Motor neuron (in vitro differentiated cells): Measurements from ENCODE around the gene RAPGEF1. TPM values are rescaled to one million over a fixed set of nuclear protein-coding genes. Genes with fewer than 3 reads are reported as not detected.

ENCODE experiments used
- ATAC-seq, 8 experiments: fragments of 200-7000 bp; cut with Tn5 transposase; replicated peaks in 6 of 8; 2 replicates each; pipeline ENCODE4 v1.8.0; 2021; ENCODE audit warnings: mild to moderate bottlenecking in 8 of 8, moderate library complexity in 8 of 8
- H3K27ac ChIP-seq, 2 donors: fragments of 250-450 bp; sonication (Bioruptor Pico); 2 replicates each; pipeline ENCODE4 v1.9.0; 2021; ENCODE audit warnings: antibody characterized with exemption in 2 of 2, mild to moderate bottlenecking in 2 of 2, moderate library complexity in 1 of 2
- H3K4me1 ChIP-seq, 2 donors: fragments of 250-450 bp; sonication (Bioruptor Pico); replicated peaks in 1 of 2; 2 replicates each; pipeline ENCODE4 v1.6.1; 2021; ENCODE audit warnings: antibody characterized with exemption in 2 of 2, mild to moderate bottlenecking in 2 of 2, moderate library complexity in 1 of 2
- H3K4me3 ChIP-seq, 5 donors: fragments of 250-450 bp; sonication (Bioruptor Pico); 2 replicates each; pipeline ENCODE4 v1.9.0; 2021; ENCODE audit warnings: antibody characterized with exemption in 5 of 5, mild to moderate bottlenecking in 5 of 5, moderate library complexity in 4 of 5
- WGBS, 10 experiments: fragments of 450-650 bp; shearing (Covaris generic); methylation state at CpG; one replicate each; pipeline ENCODE4 v1.0.0; 2022; 5-methylcytosine and 5-hydroxymethylcytosine counted together
- in situ Hi-C, 9 experiments: fragments of 400-800 bp; cut with MboI; loops; one replicate each; pipeline ENCODE4 v1.15.0; 2021; ENCODE audit warnings: low sequenced_read_pairs in 9 of 9, low pct_unique_long_range_greater_than_20kb in 2 of 9; ENCODE audit not compliant: unreplicated experiment in 9 of 9
- total RNA-seq, 8 experiments: library from RNA; unstranded; fragments of 300-600 nt; gene quantifications; 2 replicates each; pipeline versions ENCODE4 v1.2.3 to v1.2.4, GENCODE V29; 2022

The RAPGEF1 gene
- total RNA-seq, 8 experiments from 2014 or later: 15.4 to 42.0 (median 24.9) TPM

DNA sequence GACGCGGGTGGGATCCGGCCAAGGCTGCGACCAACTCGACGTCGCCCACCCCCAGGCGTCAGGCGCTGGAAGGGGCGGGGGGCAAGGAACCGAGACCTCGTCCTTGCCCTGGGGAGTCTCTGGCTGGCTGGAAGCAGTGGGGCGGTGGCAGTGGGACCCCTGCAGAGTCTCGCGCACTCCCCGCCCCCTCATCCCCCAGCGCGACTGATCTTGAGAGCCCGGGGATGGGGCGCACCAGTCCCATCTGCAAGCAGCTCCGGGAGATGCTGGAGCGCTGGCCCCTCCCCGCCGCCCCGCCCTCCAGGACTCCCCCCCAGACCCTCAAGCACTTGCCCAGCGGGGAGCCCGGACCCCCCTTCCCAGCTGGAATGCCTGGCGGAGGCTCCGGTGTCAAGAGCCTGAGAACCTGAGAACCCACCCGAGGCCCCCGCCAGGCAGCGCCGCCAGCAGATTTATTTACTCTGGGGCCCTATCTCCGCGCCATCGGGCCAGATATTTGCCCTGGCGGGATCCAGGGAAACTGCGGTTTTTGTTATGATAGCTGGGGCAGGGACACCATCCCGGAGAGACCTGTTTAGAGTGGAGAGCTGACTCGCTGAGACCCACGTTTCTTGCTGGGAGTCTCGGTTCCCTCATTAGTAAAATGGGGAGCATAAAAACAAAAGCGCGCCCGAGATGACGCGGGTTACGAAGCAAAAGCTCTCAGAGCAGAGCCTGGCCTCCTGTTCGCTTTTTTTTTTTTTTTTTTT is 193.4 kb downstream of the RAPGEF1 start:
- WGBS, 10 experiments: 0 to 31% (median 7%) methylated on average over 1 to 12 of the region's 49 CpGs; no CpG with 5 or more reads in 2 of the 10 experiments
- Histone ChIP-seq H3K27ac (no peak overlapping the region), H3K4me1 (peaks cover 0 to 2% of the 10 kb centered on the region in 2 donors), H3K4me3 (peak overlapping the region in 4 of 5 donors; percentile 3 to 20 (median 12))
- in situ Hi-C loops: no loop called here
- peak; percentile 40 to 79 (median 70) for ATAC-seq

DNA sequence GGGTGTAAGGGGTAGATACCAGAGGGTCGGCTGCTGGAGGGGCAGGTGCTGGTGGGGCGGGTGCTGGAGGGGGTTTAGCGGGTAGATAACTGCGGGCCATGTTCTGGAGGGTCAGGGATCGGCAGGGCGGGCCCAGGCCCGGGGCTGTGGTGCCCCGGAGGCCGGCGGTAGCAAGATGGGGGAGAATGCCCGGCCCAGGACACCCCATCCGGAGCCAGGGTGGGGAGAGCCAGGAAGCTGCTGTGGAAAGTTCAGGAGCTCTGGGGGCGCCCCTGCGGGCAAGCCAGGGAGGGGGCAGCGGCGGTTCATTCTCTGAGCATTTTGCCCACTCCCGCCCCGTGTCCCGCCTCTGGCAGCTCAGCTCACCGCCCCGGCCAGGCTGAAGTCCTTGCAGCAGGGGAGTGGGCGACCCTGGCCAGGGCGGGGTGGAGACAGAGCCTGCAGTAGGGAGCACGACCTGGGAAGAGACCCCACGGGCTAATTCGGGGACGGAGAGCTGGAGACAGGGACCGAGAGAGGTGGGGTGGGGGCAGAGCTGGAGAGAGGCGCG is 194.0 kb downstream of the RAPGEF1 start:
- no CpG with 5 or more reads among the region's 30 CpGs for whole genome bisulfite sequencing, 10 experiments
- H3K27ac ChIP-seq: no peak overlapping the region
- in situ Hi-C loops: no loop called here
- peak in 6 of 8 experiments; percentile 19 to 53 (median 42) for ATAC-seq
- peak overlapping the region in 3 of 5 donors; percentile 3 to 20 (median 3) for H3K4me3 ChIP-seq
- peaks cover 0 to 2% of the 10 kb centered on the region in 2 donors for H3K4me1 ChIP-seq

DNA sequence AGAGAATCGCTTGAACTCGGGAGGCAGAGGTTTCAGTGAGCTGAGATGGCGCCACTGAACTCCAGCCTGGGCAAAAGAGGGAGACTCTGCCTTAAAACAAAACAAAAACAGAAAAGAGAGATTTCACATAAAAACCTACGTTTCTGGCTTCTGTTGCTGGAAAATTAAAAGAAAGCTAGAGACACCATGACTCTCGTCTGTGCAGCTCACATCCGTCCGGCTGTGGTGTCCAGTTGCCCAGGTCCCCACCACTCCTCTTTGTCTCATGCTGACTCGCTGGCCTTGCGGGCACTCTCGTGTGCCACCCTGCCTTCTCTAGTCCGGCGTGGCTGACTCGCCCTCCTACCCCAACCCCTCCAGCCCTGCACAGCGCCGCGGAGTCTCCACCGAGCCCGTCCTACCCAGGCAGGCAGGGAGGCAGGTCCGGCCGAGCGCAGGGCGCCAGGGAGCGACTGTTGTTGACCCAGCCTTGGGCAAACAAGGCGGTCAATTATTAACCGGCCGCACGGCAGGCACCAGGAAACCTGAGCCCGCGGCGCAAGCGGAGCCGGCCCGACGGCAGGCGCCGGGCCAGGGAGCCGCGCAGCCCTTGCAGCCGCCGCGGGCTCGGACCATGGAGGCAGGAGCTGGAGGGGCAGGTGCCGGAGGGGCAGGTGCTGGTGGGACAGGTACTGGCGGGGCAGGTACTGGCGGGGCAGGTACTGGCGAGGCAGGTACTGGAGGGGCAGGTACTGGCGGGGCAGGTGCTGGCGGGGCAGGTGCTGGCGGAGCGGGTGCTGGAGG is 194.7 kb downstream of the RAPGEF1 start, which contains the start of gene PRRT1B:
Gene PRRT1B (plus strand): TSS at position 521 of the 783 bp plus-strand sequence. CDS start 93 bp downstream, at position 614.
- 52 to 100% (median 86%) methylated on average over 2 to 12 of the region's 50 CpGs; no CpG with 5 or more reads in 2 of the 10 experiments for WGBS, 10 experiments
- Histone ChIP-seq H3K27ac (no peak within 1 kb of the TSS), H3K4me3 (peak within 1 kb of the TSS in 3 of 5 donors; percentile 3 to 20 (median 3)), H3K4me1 (peaks cover 0 to 2% of the 10 kb centered on the region in 2 donors)
- in situ Hi-C loops: no loop called here
- ATAC-seq: peak in 6 of 8 experiments; percentile 6 to 76 (median 19)

DNA sequence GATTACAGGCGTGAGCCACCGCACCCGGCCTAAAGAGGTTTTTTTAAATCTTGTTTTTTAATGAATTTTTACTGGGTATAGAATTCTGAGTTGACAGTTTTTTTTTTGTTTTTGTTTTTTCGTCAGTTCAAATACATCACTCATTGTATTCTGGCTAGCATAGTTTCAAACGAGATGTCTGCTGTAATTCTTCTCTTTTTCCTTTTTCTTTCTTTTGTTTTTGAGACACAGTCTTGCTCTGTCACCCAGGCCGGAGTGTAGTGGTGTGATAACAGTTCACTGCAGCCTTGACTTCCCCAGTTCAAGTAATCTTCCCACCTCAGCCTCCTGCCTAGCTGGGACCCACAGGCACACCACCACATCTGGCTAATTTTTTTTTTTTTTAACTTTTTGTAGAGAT is 196.7 kb downstream of the RAPGEF1 start:
- 33 to 100% (median 88%) methylated on average over 2 to 6 of the region's 6 CpGs; no CpG with 5 or more reads in 2 of the 10 experiments for WGBS, 10 experiments
- no peak for ATAC-seq
- no peak overlapping the region for H3K27ac ChIP-seq
- no peak overlapping the region for H3K4me3 ChIP-seq
- in situ Hi-C loops: no loop called here
- peaks cover 0 to 2% of the 10 kb centered on the region in 2 donors for H3K4me1 ChIP-seq

DNA sequence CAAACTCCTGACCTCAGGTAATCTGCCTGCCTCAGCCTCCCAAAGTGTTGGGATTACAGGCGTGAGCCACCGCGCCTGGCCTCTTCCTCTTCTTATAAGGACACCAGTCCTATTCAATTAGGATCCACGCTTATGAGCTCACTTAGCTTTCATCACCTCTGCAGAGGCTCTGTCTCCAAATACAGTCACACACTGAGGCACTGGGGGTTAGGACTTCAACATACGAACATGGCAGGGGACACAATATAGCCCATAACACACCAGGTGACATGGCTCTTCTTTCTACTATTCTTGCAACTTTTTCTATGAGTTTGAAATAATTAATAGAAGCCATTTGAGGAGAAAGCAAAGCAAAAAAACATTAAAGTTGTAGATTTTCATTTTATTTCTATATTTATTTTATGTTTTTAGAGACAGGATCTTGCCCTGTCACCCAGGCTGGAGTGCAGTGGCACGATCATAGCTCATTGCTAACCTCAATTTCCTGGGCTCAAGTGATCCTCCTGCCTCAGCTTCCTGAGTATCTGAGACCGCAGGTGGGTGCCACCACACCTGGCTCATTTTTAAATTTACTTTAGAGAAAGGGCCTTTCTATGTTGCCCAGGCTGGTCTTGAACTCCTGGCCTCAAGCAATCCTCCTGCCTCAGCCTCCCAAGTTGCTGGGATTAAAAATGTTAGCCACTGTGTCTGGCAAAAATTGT is 200.5 kb downstream of the RAPGEF1 start:
- in situ Hi-C loops: no loop called here

DNA sequence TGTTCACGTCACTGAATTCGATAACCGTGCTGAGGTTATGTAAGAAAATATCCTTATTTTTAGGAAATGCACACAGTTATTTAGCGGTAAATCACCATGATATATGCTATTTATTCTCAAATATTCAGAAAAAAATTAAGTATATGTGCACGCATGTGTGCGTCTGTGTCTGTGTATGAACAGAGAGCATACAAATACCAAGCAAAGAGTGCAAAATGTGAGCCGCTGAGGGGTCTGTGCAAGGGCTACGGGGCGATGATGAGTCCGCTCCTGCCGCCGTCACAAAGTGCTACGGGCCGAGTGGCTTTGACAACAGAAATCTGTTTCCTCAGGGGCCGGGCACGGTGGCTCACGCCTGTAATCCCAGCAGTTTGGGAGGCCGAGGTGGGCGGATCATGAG is 201.9 kb downstream of the RAPGEF1 start:
- in situ Hi-C loops: no loop called here
- 56 to 100% (median 90%) methylated on average over 2 to 16 of the region's 19 CpGs; no CpG with 5 or more reads in 2 of the 10 experiments for WGBS, 10 experiments
- ATAC-seq: no peak
- H3K4me3 ChIP-seq: no peak overlapping the region
- no peak overlapping the region for H3K27ac ChIP-seq
- no peaks in the 10 kb centered on the region for H3K4me1 ChIP-seq

More for the DNA sequence above, 200.5 kb downstream of the RAPGEF1 start:
- 47 to 100% (median 73%) methylated on average over 2 to 7 of the region's 7 CpGs; no CpG with 5 or more reads in 2 of the 10 experiments for WGBS, 10 experiments
- no peaks in the 10 kb centered on the region for H3K4me1 ChIP-seq
- no peak for ATAC-seq
- H3K4me3 ChIP-seq: no peak overlapping the region
- no peak overlapping the region for H3K27ac ChIP-seq

DNA sequence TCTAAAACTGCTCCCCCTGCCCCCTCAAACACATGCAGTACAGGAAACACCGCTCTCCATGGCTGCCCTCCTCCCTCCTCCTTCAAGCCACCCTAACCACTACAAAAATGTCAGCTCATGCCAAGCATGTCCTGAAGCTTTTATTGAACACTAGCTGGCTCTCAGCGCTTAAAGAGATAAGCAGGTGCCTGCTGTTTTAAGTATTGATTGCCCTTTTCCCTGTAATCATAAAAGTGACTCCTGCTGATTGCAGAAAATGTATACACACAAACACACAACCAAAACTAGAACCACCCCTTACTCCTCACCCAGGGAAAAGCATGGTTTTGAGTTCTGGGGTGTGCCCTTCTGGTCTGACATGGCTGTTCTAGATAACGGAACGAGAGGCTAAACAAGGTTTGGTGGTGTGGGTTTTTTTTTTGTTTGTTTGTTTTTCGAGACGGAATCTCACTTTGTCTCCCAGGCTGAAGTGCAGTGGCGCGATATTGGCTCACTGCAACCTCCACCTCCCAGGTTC is 205.1 kb downstream of the RAPGEF1 start:
- ATAC-seq: no peak
- in situ Hi-C loops: no loop called here
- H3K4me1 ChIP-seq: peaks cover 2 to 8% of the 10 kb centered on the region in 2 donors
- H3K27ac ChIP-seq: no peak overlapping the region
- no peak overlapping the region for H3K4me3 ChIP-seq
- 27 to 86% (median 62%) methylated on average over 1 to 5 of the region's 8 CpGs; no CpG with 5 or more reads in 3 of the 10 experiments for WGBS, 10 experiments

DNA sequence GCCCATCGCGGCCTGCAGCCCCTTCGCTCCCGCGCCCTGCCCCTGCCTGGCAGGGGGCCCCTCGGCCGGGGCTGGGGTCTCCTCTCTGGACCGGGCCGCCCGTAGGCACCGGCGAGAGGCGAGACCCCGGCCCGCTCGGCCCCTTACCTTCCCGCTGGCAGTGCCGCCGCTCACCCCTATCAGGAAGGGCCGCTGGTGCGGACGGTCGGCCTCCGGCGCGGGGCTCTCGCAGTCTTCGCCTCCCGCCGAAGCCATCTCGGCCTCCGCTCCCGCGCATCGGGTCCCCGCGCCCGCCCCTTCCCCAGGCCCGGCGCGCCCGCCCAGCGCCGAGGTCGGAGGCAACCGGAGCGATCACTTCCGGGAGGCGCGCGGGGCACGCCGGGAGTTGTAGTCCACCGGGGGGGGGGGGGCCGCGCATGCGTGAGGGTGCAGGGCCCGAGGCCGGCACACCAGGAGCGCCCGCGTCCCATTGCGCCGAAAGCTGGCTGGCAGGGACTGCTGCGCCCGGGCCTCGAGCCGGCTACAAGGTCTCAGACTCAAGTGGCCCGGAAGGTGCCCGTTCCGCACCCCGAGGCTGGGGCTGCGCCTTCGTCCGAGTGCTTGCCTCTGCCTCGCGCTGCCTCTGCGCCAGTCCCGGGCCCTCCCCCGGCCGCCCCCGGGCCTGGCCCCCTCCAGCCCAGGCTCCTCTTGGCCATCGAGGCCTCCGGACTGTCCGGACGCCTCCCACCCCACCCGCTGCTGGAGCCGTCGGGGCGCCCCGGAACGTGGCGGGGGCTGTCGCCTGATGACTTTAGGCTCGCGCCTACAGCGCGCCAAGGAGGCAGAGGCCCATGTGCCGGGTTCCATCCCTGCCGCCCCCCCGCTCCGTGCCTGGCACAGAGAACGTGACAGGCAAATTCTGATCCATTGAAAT is 208.7 kb downstream of the RAPGEF1 start, which contains the start of gene UCK1:
Gene UCK1 (minus strand): TSS at position 344 of the 913 bp plus-strand sequence. CDS start 89 bp downstream, at position 255.
- peak within 1 kb of the TSS in 1 of 2 donors; percentile 60 for H3K27ac ChIP-seq
- peaks cover 2 to 8% of the 10 kb centered on the region in 2 donors for H3K4me1 ChIP-seq
- H3K4me3 ChIP-seq: peak within 1 kb of the TSS; percentile 79 to 96 (median 86)
- 67 to 85% methylated on average over 3 to 4 of the region's 103 CpGs; no CpG with 5 or more reads in 8 of the 10 experiments for WGBS, 10 experiments
- ATAC-seq: peak; percentile 88 to 96 (median 93)
- in situ Hi-C loops: no loop called here

DNA sequence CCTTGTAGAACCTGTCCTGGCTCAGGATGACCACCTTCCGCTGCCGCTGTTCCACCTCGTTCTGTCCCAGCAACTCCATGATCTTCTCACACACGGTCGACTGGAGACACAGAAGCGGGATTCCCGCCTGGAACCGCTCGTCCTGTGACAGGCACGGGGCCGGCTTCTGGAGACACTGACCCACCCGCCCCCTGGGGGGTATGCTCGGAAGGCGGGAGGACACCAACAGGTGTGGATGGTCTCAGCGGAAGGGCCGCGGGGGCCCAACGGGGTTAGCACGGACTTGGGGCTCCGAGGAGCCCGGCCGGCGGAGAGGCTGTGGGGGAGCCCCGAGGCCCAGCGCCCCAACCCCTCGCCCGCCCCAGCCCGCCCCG is 209.3 kb downstream of the RAPGEF1 start:
- H3K4me1 ChIP-seq: peaks cover 2 to 8% of the 10 kb centered on the region in 2 donors
- in situ Hi-C loops: no loop called here
- peak overlapping the region; percentile 79 to 96 (median 86) for H3K4me3 ChIP-seq
- WGBS, 10 experiments: 10 to 47% (median 20%) methylated on average over 2 to 8 of the region's 29 CpGs; no CpG with 5 or more reads in 7 of the 10 experiments
- no peak overlapping the region for H3K27ac ChIP-seq
- ATAC-seq: peak in 5 of 8 experiments; percentile 17 to 57 (median 39)

DNA sequence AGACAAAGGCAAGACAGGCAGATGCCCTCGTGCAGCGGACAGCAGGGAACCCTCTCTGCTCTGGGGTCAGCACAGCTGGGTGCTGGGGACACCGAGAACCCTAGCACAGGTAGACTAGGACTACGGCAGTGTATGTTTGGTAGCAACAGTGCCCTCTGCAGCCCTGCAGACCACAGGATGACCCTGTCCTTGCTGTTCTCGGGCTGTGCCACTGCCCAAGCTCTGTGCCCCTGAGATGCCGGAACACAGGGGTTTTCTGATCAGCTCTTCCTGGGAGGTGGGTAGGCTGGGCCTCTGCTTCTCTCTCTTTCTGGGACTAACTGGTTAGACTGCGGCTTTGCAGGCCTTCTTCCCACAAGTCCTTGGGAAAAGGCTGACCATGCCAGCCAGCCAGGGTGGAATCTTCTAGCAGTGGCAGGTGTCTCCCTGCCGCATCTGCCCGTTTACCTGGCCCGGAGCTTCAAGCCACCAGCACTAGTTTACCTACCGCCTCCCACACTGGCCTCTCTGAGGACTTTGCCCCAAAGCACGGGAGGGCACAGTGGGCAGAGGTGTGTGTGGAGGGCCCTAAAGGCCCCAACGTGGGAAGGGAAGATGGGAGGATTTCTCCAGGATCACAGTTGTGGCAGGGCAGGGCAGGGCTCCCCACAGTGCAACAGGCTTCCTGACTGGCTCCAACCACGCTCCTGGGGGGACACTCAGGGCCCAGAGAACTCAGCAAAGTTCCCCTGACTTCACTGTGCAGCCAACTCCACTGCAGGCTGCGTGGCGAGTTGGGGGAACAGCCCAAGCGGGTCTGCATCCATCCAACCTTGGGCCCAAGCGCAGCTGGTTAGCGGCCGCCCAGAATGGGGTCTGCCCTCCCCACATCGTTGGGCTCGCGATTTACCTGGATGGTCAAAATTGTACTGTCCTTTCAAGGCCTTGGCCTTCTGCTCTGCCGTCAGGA is 210.0 kb downstream of the RAPGEF1 start:
- WGBS, 10 experiments: 0 to 100% (median 50%) methylated on average over 1 to 11 of the region's 24 CpGs; no CpG with 5 or more reads in 3 of the 10 experiments
- H3K4me3 ChIP-seq: peak overlapping the region; percentile 79 to 96 (median 86)

More for the DNA sequence above, 210.0 kb downstream of the RAPGEF1 start:
- peak in 1 of 8 experiments; percentile 2 for ATAC-seq
- no peak overlapping the region for H3K27ac ChIP-seq
- peaks cover 2 to 8% of the 10 kb centered on the region in 2 donors for H3K4me1 ChIP-seq
- in situ Hi-C loops: no loop called here
